Right ventricle myocardium inferior (tissue), 1 donor: ENCODE measurements around the gene ANKRD39. TPM values are rescaled to one million over a fixed set of nuclear protein-coding genes. Genes with fewer than 3 reads are reported as not detected.
"Not testable (repeated sequence)": the region's sequence is repeated elsewhere in the genome, so short reads cannot be mapped to it uniquely, and the experiment has no call there.

ENCODE experiments used
- ATAC-seq: fragments of 200-7000 bp; cut with Tn5 transposase; one replicate; pipeline ENCODE4 v1.9.1; 2020; ENCODE audit warnings: mild to moderate bottlenecking, moderate library complexity
- DNase-seq: peaks from one replicate; pipeline ENCODE4 v3.0.0; 2021; ENCODE audit errors: missing footprints
- intact Hi-C: fragments of 100-400 bp; cut with DNase I; formaldehyde crosslinking; loops from one replicate; pipeline ENCODE4 v1.11.0; 2022
- total RNA-seq: library from RNA; stranded (reverse); fragmentation: NEBNext Ultra II Directional; extraction: Animal tissue kit (Norgen Biotek cat#: 25700); gene quantifications from one replicate; pipeline ENCODE4 v1.2.1, GENCODE V29; 2021
- donor health status: DM: no; HTN: yes; CAD: no; lungs with severe emphysema.

ANKRD39 gene
- total RNA-seq, 1 donor from 2014 or later = 17.4 TPM

GRCh38 chr2:96819876-96820511 is 37.8 kb downstream of the ANKRD39 start:
- intact Hi-C loops = loop anchor here (5.0 kb wide), 5 partner anchors 37 to 183 kb away; partner anchors contain the start of genes ANKRD39, CNNM4 and KANSL3
- ATAC-seq (no peak), DNase-seq (peak; percentile 65)

- intact Hi-C loops = loop anchor here (5.0 kb wide), 5 partner anchors 38 to 182 kb away; partner anchors contain the start of genes ANKRD39, CNNM4 and KANSL3
- ATAC-seq (peak; percentile 50), DNase-seq (peak; percentile 42)
Measured at GRCh38 chr2:96819128-96819875, 38.5 kb downstream of the ANKRD39 start.

GRCh38 chr2:96817882-96818281 is 39.9 kb downstream of the ANKRD39 start:
- ATAC-seq (no peak), DNase-seq (no peak)
- intact Hi-C loops = loop anchor here (5.0 kb wide), 5 partner anchors 39 to 181 kb away; partner anchors contain the start of genes ANKRD39, CNNM4 and KANSL3

GRCh38 chr2:96816836-96817702 is 40.7 kb downstream of the ANKRD39 start:
- DNase-seq (no peak), ATAC-seq (no peak)
- intact Hi-C loops = loop anchor here (1.0 to 5.0 kb wide), 6 partner anchors 40 to 180 kb away; partner anchors contain the start of genes ANKRD39, CNNM4, KANSL3 and LMAN2L

GRCh38 chr2:96816127-96816835 is 41.5 kb downstream of the ANKRD39 start, which contains the start of gene CNNM3:
CNNM3 (plus strand) TSS chr2:96816268; CDS start chr2:96816278, 10 bp downstream.
- peak; percentile 94 for ATAC-seq
- intact Hi-C loops = loop anchor here (1.0 to 5.0 kb wide), 6 partner anchors 41 to 179 kb away; partner anchors contain the start of genes ANKRD39, CNNM4, KANSL3 and LMAN2L
- peak; percentile 99 for DNase-seq

- ATAC-seq (no peak), DNase-seq (peak; percentile 69)
- intact Hi-C loops = loop anchor here (1.0 to 5.0 kb wide), 6 partner anchors 42 to 178 kb away; partner anchors contain the start of genes ANKRD39, CNNM4, KANSL3 and LMAN2L
Measured at GRCh38 chr2:96815326-96816126, 42.3 kb downstream of the ANKRD39 start.

GRCh38 chr2:96813656-96814055 is 44.2 kb downstream of the ANKRD39 start:
- ATAC-seq = no peak
- no peak for DNase-seq
- intact Hi-C loops = no loop called here

GRCh38 chr2:96811917-96812316 is 45.9 kb downstream of the ANKRD39 start:
- ATAC-seq = peak; percentile 56
- peak; percentile 79 for DNase-seq
- intact Hi-C loops = no loop called here

GRCh38 chr2:96810783-96811192 is 47.0 kb downstream of the ANKRD39 start:
- ATAC-seq = no peak
- intact Hi-C loops = no loop called here
- no peak for DNase-seq

- no peak for DNase-seq
- ATAC-seq = no peak
- intact Hi-C loops = no loop called here
Measured at GRCh38 chr2:96809951-96810782, 47.6 kb downstream of the ANKRD39 start.

GRCh38 chr2:96809216-96809882 is 48.5 kb downstream of the ANKRD39 start:
- ATAC-seq (no peak), DNase-seq (no peak)
- intact Hi-C loops = no loop called here

GRCh38 chr2:96808176-96808837 is 49.5 kb downstream of the ANKRD39 start:
- peak; percentile 34 for ATAC-seq
- intact Hi-C loops = no loop called here
- peak; percentile 65 for DNase-seq

GRCh38 chr2:96807127-96807471 is 50.7 kb downstream of the ANKRD39 start:
- ATAC-seq (no peak), DNase-seq (no peak)
- intact Hi-C loops = no loop called here

- ATAC-seq (no peak), DNase-seq (no peak)
- intact Hi-C loops = no loop called here
Measured at GRCh38 chr2:96806468-96807126, 51.2 kb downstream of the ANKRD39 start.

- intact Hi-C loops, ATAC-seq: not testable (repeated sequence)
Measured at GRCh38 chr2:96805946-96806345, 51.9 kb downstream of the ANKRD39 start.

More at GRCh38 chr2:96805946-96806345, 51.9 kb downstream of the ANKRD39 start:
- DNase-seq = not testable (repeated sequence)
